HepG2 (cell line): Measurements from ENCODE around the gene CSRNP3. TPM values are rescaled to one million over a fixed set of nuclear protein-coding genes. Genes with fewer than 3 reads are reported as not detected.

ENCODE experiments used
- ATAC-seq: fragments of 200-7000 bp; cut with Tn5 transposase; 3 replicates; pipeline ENCODE4 v1.9.1; 2020; ENCODE audit warnings: mild to moderate bottlenecking, moderate library complexity
- BruUV-seq: library from RNA; stranded (reverse); fragments of 400-500 nt; replicated peaks from 2 replicates; lab custom pipeline; 2021; lab: Mats Ljungman, UMichigan
- CTCF ChIA-PET: fragments of 300-600 bp; formaldehyde crosslinking; extraction: SDS; loops from one replicate; lab custom pipeline; 2021; ENCODE audit warnings: low total read pairs, inconsistent platforms, low intra/inter-chr PET ratio; lab: Yijun Ruan, JAX
- POLR2A ChIA-PET: fragments of 350-600 bp; sonication (Branson Sonifier 250); formaldehyde crosslinking; loops from one replicate; lab custom pipeline; 2020; ENCODE audit warnings: antibody characterized with exemption, inconsistent platforms; lab: Yijun Ruan, JAX
- DNase-seq: peaks from one replicate; pipeline ENCODE4 v3.0.0-alpha.2; 2015; ENCODE audit warnings: low spot score
- FAIRE-seq: peaks from 3 replicates; lab custom pipeline; 2011; peaks lifted over from hg19 to GRCh38; lab: Jason Lieb, UNC
- H2AFZ ChIP-seq: one replicate; pipeline ENCODE4 v1.6.1; 2011; ENCODE audit warnings: low read length, inconsistent platforms
- H3K27ac ChIP-seq: fragments of 300-600 bp; 3 replicates; pipeline ENCODE4 v1.8.0; 2011; ENCODE audit warnings: mixed run types, mild to moderate bottlenecking, mixed read lengths, low read length, inconsistent platforms; ENCODE audit not compliant: insufficient read depth; ENCODE audit errors: extremely low read length
- H3K27me3 ChIP-seq, 2 experiments: fragments of 200-600 bp in 1 of 2; 2 replicates in 1 of 2; 3 replicates in 1 of 2; pipeline versions ENCODE4 v1.6.0 to v1.8.0; 2011; ENCODE audit warnings: low read length in 2 of 2, mild to moderate bottlenecking in 2 of 2, moderate library complexity in 2 of 2, inconsistent platforms in 1 of 2; ENCODE audit not compliant: insufficient read depth in 2 of 2, control insufficient read depth in 1 of 2
- H3K36me3 ChIP-seq, 2 experiments: fragments of 200-600 bp in 1 of 2; replicated peaks in 1 of 2; 2 replicates in 1 of 2; 3 replicates in 1 of 2; pipeline versions ENCODE4 v1.5.1 to v1.8.0; 2011; ENCODE audit warnings: low read length in 2 of 2, inconsistent platforms in 1 of 2; ENCODE audit not compliant: insufficient read depth in 2 of 2, control insufficient read depth in 1 of 2
- H3K4me1 ChIP-seq: 2 replicates; pipeline ENCODE4 v1.5.1; 2012; ENCODE audit warnings: low read length, inconsistent platforms; ENCODE audit not compliant: insufficient read depth
- H3K4me2 ChIP-seq: 2 replicates; pipeline ENCODE4 v1.6.0; 2011; ENCODE audit warnings: low read depth, low read length, inconsistent platforms
- H3K4me3 ChIP-seq, 3 experiments: fragments of 200-600 bp in 1 of 3; sonication (generic), shearing (Covaris generic) in 1 of 3; replicated peaks in 1 of 3; 2 replicates each; pipeline ENCODE4 v1.5.1; 2011 to 2016; ENCODE audit warnings: low read length in 3 of 3, inconsistent platforms in 2 of 3, low read depth in 2 of 3, mild to moderate bottlenecking in 2 of 3, control low read depth in 1 of 3, mixed read lengths in 1 of 3; ENCODE audit not compliant: insufficient read depth in 1 of 3
- H3K79me2 ChIP-seq: one replicate; pipeline ENCODE4 v1.6.1; 2011; ENCODE audit warnings: low read length, inconsistent platforms; ENCODE audit not compliant: insufficient read depth
- H3K9ac ChIP-seq: 2 replicates; pipeline ENCODE4 v1.6.0; 2011; ENCODE audit warnings: mild to moderate bottlenecking, low read depth, low read length, inconsistent platforms; ENCODE audit not compliant: insufficient read depth
- H3K9me3 ChIP-seq: 2 replicates; pipeline ENCODE4 v1.5.1; 2012; ENCODE audit warnings: mild to moderate bottlenecking, low read length
- H4K20me1 ChIP-seq: 2 replicates; pipeline ENCODE4 v1.6.0; 2011; ENCODE audit warnings: inconsistent platforms, mild to moderate bottlenecking, low read length, moderate library complexity; ENCODE audit not compliant: insufficient read depth
- CREBL2 ChIP-seq: sonication (generic); formaldehyde crosslinking; IDR thresholded peaks from 2 replicates; pipeline ENCODE4 v1.8.1; 2023; ENCODE audit warnings: missing genetic modification reagents, mild to moderate bottlenecking, borderline replicate concordance
- GATAD2A ChIP-seq: IDR thresholded peaks from 2 replicates; pipeline ENCODE4 v1.6.1; 2016
- GRHL1 ChIP-seq: sonication (generic); formaldehyde crosslinking; conservative IDR thresholded peaks from 2 replicates; pipeline ENCODE4 v1.8.0; 2022; ENCODE audit warnings: missing genetic modification reagents
- KAT2B ChIP-seq: fragments of 150-350 bp; IDR thresholded peaks from 2 replicates; pipeline ENCODE4 v1.6.1; 2014; ENCODE audit warnings: low read depth, low read length, borderline replicate concordance
- KLF9 ChIP-seq: IDR thresholded peaks from 2 replicates; pipeline ENCODE4 v1.6.1; 2016; ENCODE audit warnings: low read depth
- MATR3 ChIP-seq: sonication (generic); formaldehyde crosslinking; IDR thresholded peaks from 2 replicates; pipeline ENCODE4 v1.4.0; 2020; ENCODE audit warnings: missing genetic modification reagents
- MEIS1 ChIP-seq: sonication (generic); formaldehyde crosslinking; IDR thresholded peaks from 2 replicates; pipeline ENCODE4 v1.9.0; 2021; ENCODE audit warnings: mild to moderate bottlenecking, missing genetic modification reagents, moderate library complexity, borderline replicate concordance
- NR2F2 ChIP-seq: IDR thresholded peaks from 2 replicates; pipeline ENCODE4 v1.6.1; 2012; ENCODE audit warnings: low read depth, inconsistent platforms, borderline replicate concordance
- SAFB2 ChIP-seq: sonication (generic); formaldehyde crosslinking; IDR thresholded peaks from 2 replicates; pipeline ENCODE4 v1.5.1; 2020; ENCODE audit warnings: missing genetic modification reagents, low read depth, mild to moderate bottlenecking, borderline replicate concordance
- SKIL ChIP-seq: sonication (generic); formaldehyde crosslinking; IDR thresholded peaks from 2 replicates; pipeline ENCODE4 v1.8.0; 2022; ENCODE audit warnings: missing genetic modification reagents, mild to moderate bottlenecking, moderate library complexity, borderline replicate concordance
- ZNF574 ChIP-seq: sonication (generic); formaldehyde crosslinking; IDR thresholded peaks from 2 replicates; pipeline ENCODE4 v1.4.0; 2020; ENCODE audit warnings: missing genetic modification reagents
- ZNF691 ChIP-seq: sonication (generic); formaldehyde crosslinking; IDR thresholded peaks from 2 replicates; pipeline ENCODE4 v1.4.0; 2020; ENCODE audit warnings: missing genetic modification reagents, low read depth, mild to moderate bottlenecking, borderline replicate concordance
- ZNF781 ChIP-seq: sonication (generic); formaldehyde crosslinking; IDR thresholded peaks from 2 replicates; pipeline ENCODE4 v1.5.1; 2020; ENCODE audit warnings: borderline replicate concordance, mild to moderate bottlenecking, missing genetic modification reagents; ENCODE audit errors: not compliant biosample characterization
- WGBS: methylation state at CpG from one replicate; pipeline ENCODE4 v1.1.6; 2017; ENCODE audit warnings: low lambda C conversion rate; 5-methylcytosine and 5-hydroxymethylcytosine counted together
- in situ Hi-C: cut with HindIII; loops from 2 replicates; pipeline ENCODE4 v1.10.0; 2017; ENCODE audit warnings: low pct_unique_long_range_greater_than_20kb; ENCODE audit not compliant: extremely low pct_ligation_motif_present
- intact Hi-C: fragments of 100-400 bp; cut with micrococcal nuclease; formaldehyde crosslinking; loops from one replicate; pipeline ENCODE4 v1.10.0; 2022; ENCODE audit not compliant: unreplicated experiment
- polyA plus RNA-seq, 8 experiments: library from polyadenylated mRNA; depleted of rRNA in 3 of 8; stranded (reverse) in 7 of 8; unstranded in 1 of 8; fragments of >200 nt; fragmentation: Illumina TruSeq in 4 of 8; extraction: Trizol in 4 of 8; gene quantifications; 2 replicates each; pipeline versions ENCODE4 v1.2.1 to v1.2.3, GENCODE V29; 2011 to 2016; ENCODE audit warnings: low read depth in 4 of 8, missing spikeins in 1 of 8, mixed read lengths in 1 of 8; ENCODE audit not compliant: insufficient read depth in 1 of 8
- total RNA-seq, 5 experiments: library from RNA; depleted of rRNA; stranded (reverse); fragments of >200 nt; fragmentation: Illumina TruSeq; extraction: Trizol; gene quantifications; 2 replicates each; pipeline ENCODE4 v1.2.3, GENCODE V29; 2016; ENCODE audit warnings: low read depth in 1 of 5

The CSRNP3 gene
- total and polyA plus RNA-seq, 2 of the 13 experiments (the other 11 are each of a cell fraction or from before 2014, with no cell fraction given): not detected

- DNase-seq (no peak), FAIRE-seq (no peak), ATAC-seq (no peak)
- Histone ChIP-seq H3K4me2 (no peak overlapping the region), H3K9me3 (no peaks in the 10 kb centered on the region), H3K79me2 (no peaks in the 10 kb centered on the region), H3K27ac (no peak overlapping the region), H3K36me3 (no peaks in the 10 kb centered on the region), H3K4me1 (no peaks in the 10 kb centered on the region), H4K20me1 (no peaks in the 10 kb centered on the region), H3K4me3 (no peak overlapping the region), H3K9ac (no peak overlapping the region), H2AFZ (no peak overlapping the region), H3K27me3 (no peaks in the 10 kb centered on the region)
- no peak for TF ChIP-seq KLF9
- TF ChIP-seq GRHL1: no peak
- no peak for TF ChIP-seq ZNF691 (CRISPR knock-in tag)
- TF ChIP-seq MATR3 (CRISPR knock-in tag): no peak
- no peak for TF ChIP-seq KAT2B
- TF ChIP-seq ZNF781 (CRISPR knock-in tag): no peak
- no peak for TF ChIP-seq ZNF574
- TF ChIP-seq GATAD2A (CRISPR knock-in tag): no peak
- no peak for TF ChIP-seq SAFB2 (CRISPR knock-in tag)
- TF ChIP-seq SKIL: no peak
- TF ChIP-seq CREBL2 (CRISPR knock-in tag): no peak
- no peak for TF ChIP-seq MEIS1 (CRISPR knock-in tag)
- TF ChIP-seq NR2F2: no peak
- intact Hi-C loops (no loop called here), in situ Hi-C loops (no loop called here)
- WGBS: 0% methylated on average over 1 of the region's 1 CpG
- no TSS peak for BruUV-seq
- CTCF ChIA-PET: no interaction called here
- POLR2A ChIA-PET: no interaction called here
These were observed 167.5 kb downstream of the CSRNP3 start for GRCh38 chr2:165636959-165637358.
